ENCODE measurements around the gene FAM8A1. TPM values are rescaled to one million over a fixed set of nuclear protein-coding genes. Genes with fewer than 3 reads are reported as not detected.

Gene FAM8A1
- total RNA-seq, 1 experiment from 2014 or later: 9.0 TPM

DNA sequence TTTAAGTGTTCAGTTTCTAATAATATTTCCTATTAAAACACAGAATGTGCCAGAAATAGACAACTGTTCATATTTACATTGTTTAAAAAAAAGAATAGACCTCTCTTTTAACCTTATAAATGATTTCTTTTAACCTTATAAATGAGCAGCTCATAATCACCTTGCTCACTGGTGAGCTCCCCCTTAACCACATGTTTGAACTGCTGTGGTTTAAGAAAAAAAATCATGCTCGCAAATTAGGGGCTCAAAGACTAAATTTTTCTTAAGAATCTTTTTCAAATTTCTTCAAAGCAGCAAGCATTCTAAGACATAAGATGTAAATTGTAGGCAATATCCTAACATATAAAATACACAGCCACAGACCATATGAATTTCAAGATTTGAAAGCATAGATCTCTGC, 32.8 kb downstream of the FAM8A1 start:
- Histone ChIP-seq H3K27ac (ENCODE audit: low read length) (no peak overlapping the region), H3K36me3 (ENCODE audit: low read depth, low read length) (peaks cover 63% of the 10 kb centered on the region), H3F3A (ENCODE audit: low read length, unreplicated experiment) (no peaks in the 10 kb centered on the region), H3K4me3 (ENCODE audit: low read length) (no peak overlapping the region), H4K20me1 (ENCODE audit: low read length) (peaks cover 3% of the 10 kb centered on the region; the same call in 1 of the 2 replicates), H3K9me2 (replicated peaks; ENCODE audit: low read length) (no peaks in the 10 kb centered on the region), H2AFZ (ENCODE audit: low read length) (no peak overlapping the region), H3K9ac (ENCODE audit: low read length) (no peak overlapping the region), H3K4me1 (ENCODE audit: insufficient read depth, low read length) (no peaks in the 10 kb centered on the region), H3K27me3 (ENCODE audit: low read length) (no peaks in the 10 kb centered on the region), H3K4me2 (ENCODE audit: low read length) (no peak overlapping the region), H3K9me3 (ENCODE audit: low read length) (no peaks in the 10 kb centered on the region), H3K79me2 (ENCODE audit: low read length) (peaks cover 40% of the 10 kb centered on the region)
- no TSS peak for BruUV-seq (replicated peaks)
- CTCF ChIA-PET: no interaction called here
- DNase-seq (no peak), ATAC-seq (no peak)
- intact Hi-C loops (cut with micrococcal nuclease): no loop called here
- TF ChIP-seq EZH2 (IDR thresholded peaks at IDR 0.05; ENCODE audit: low read length, unreplicated experiment) (no peak), EZH2phosphoT487 (IDR thresholded peaks at IDR 0.05; ENCODE audit: borderline replicate concordance, low read length) (no peak)
- TF ChIP-seq, protein P1, sequence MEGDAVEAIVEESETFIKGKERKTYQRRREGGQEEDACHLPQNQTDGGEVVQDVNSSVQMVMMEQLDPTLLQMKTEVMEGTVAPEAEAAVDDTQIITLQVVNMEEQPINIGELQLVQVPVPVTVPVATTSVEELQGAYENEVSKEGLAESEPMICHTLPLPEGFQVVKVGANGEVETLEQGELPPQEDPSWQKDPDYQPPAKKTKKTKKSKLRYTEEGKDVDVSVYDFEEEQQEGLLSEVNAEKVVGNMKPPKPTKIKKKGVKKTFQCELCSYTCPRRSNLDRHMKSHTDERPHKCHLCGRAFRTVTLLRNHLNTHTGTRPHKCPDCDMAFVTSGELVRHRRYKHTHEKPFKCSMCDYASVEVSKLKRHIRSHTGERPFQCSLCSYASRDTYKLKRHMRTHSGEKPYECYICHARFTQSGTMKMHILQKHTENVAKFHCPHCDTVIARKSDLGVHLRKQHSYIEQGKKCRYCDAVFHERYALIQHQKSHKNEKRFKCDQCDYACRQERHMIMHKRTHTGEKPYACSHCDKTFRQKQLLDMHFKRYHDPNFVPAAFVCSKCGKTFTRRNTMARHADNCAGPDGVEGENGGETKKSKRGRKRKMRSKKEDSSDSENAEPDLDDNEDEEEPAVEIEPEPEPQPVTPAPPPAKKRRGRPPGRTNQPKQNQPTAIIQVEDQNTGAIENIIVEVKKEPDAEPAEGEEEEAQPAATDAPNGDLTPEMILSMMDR (conservative IDR thresholded peaks at IDR 0.05; ENCODE audit: low read depth, low read length): no peak
- POLR2A ChIA-PET (ENCODE audit: unreplicated experiment): no interaction called here

DNA sequence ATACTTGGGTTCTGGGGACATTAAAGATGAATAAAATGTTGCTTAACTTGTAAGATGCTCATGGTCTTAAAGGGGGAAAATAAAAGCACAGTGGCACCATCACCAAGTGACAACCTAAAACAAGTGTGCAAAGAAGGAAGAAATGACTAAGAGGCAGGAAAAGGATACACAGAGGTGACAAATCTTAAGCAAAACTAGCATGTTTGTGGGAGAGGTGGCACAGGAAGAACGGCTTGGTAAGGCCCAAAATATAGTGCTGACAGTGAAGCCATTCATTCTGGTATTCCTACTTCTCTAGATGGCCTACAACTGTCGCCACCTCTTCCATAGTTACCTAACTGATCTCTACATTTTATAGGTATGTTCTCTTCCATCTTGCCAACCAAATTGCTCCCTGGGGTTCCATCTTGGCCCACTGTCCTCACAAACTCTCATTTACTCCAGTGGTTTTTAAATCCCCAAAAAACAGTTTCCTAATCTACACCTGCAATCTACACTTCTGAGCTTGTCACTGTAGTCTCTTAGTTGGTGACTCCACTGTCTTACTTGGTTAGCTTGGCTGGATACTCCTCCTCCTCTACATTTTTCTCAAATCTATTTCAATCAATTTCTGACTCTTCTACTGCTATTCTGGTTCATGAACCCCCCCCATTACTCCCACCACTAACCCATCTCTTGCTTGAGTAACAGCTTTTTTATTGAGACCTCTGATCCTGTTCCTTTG, 33.5 kb downstream of the FAM8A1 start:
- peaks cover 40% of the 10 kb centered on the region for H3K79me2 ChIP-seq (ENCODE audit: low read length)
- CTCF ChIA-PET: no interaction called here

DNA sequence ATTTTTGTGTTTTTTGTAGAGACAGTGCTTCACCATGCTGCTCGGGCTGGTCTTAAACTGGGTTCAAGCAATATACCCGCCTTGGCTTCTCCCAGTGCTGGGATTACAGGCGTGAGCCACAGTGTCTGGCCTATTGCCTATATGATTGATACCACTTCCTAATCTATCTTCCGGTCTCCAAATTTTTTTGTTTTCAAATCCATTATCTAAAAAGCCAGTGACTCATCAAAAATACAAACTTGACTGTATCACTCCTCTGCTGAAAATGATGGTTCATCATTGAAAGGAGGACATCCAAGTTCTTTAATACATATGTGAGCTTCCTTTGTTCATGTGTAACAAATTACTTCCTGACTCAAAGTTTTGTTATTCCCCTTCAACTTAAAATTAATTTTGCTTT, 35.5 kb downstream of the FAM8A1 start:
- Histone ChIP-seq H3K27me3 (ENCODE audit: low read length) (no peaks in the 10 kb centered on the region), H3K9me2 (replicated peaks; ENCODE audit: low read length) (no peaks in the 10 kb centered on the region), H4K20me1 (ENCODE audit: low read length) (no peaks in the 10 kb centered on the region), H3K27ac (ENCODE audit: low read length) (no peak overlapping the region), H3K4me3 (ENCODE audit: low read length) (no peak overlapping the region), H3K36me3 (ENCODE audit: low read depth, low read length) (peaks cover 66% of the 10 kb centered on the region), H3K4me2 (ENCODE audit: low read length) (no peak overlapping the region), H3K79me2 (ENCODE audit: low read length) (peaks cover 35% of the 10 kb centered on the region), H3K4me1 (ENCODE audit: insufficient read depth, low read length) (no peaks in the 10 kb centered on the region), H3K9me3 (ENCODE audit: low read length) (no peaks in the 10 kb centered on the region), H3F3A (ENCODE audit: low read length, unreplicated experiment) (no peaks in the 10 kb centered on the region), H3K9ac (ENCODE audit: low read length) (no peak overlapping the region), H2AFZ (ENCODE audit: low read length) (no peak overlapping the region)
- ATAC-seq: no peak
- DNase-seq: no peak
- no peak for TF ChIP-seq EZH2phosphoT487 (IDR thresholded peaks at IDR 0.05; ENCODE audit: borderline replicate concordance, low read length)
- TF ChIP-seq EZH2 (IDR thresholded peaks at IDR 0.05; ENCODE audit: low read length, unreplicated experiment): no peak
- TF ChIP-seq, protein P1 (conservative IDR thresholded peaks at IDR 0.05; ENCODE audit: low read depth, low read length): no peak
- intact Hi-C loops (cut with micrococcal nuclease): no loop called here
- no TSS peak for BruUV-seq (replicated peaks)
- CTCF ChIA-PET: no interaction called here
- POLR2A ChIA-PET (ENCODE audit: unreplicated experiment): no interaction called here

More for the DNA sequence above, 33.5 kb downstream of the FAM8A1 start:
- no peak overlapping the region for H3K4me3 ChIP-seq (ENCODE audit: low read length)
- DNase-seq (no peak), ATAC-seq (no peak)
- POLR2A ChIA-PET (ENCODE audit: unreplicated experiment): no interaction called here
- H3K27me3 ChIP-seq (ENCODE audit: low read length): no peaks in the 10 kb centered on the region
- intact Hi-C loops (cut with micrococcal nuclease): no loop called here
- no peak overlapping the region for H3K4me2 ChIP-seq (ENCODE audit: low read length)
- no TSS peak for BruUV-seq (replicated peaks)
- H3K9ac ChIP-seq (ENCODE audit: low read length): no peak overlapping the region
- TF ChIP-seq EZH2 (IDR thresholded peaks at IDR 0.05; ENCODE audit: low read length, unreplicated experiment): no peak
- TF ChIP-seq, protein P1 (conservative IDR thresholded peaks at IDR 0.05; ENCODE audit: low read depth, low read length): no peak
- no peak for TF ChIP-seq EZH2phosphoT487 (IDR thresholded peaks at IDR 0.05; ENCODE audit: borderline replicate concordance, low read length)
- no peak overlapping the region for H3K27ac ChIP-seq (ENCODE audit: low read length)
- no peaks in the 10 kb centered on the region for H3F3A ChIP-seq (ENCODE audit: low read length, unreplicated experiment)
- no peak overlapping the region for H2AFZ ChIP-seq (ENCODE audit: low read length)
- H3K9me2 ChIP-seq (replicated peaks; ENCODE audit: low read length): no peaks in the 10 kb centered on the region
- H3K4me1 ChIP-seq (ENCODE audit: insufficient read depth, low read length): no peaks in the 10 kb centered on the region
- peaks cover 65% of the 10 kb centered on the region for H3K36me3 ChIP-seq (ENCODE audit: low read depth, low read length)
- no peaks in the 10 kb centered on the region for H3K9me3 ChIP-seq (ENCODE audit: low read length)
- no peaks in the 10 kb centered on the region for H4K20me1 ChIP-seq (ENCODE audit: low read length)

Measured in PC-3 (cell line).